ENCODE measurements around the gene RNU5B-1. TPM values are rescaled to one million over a fixed set of nuclear protein-coding genes. Genes with fewer than 3 reads are reported as not detected.
A peak's percentile ranks its signal among the peaks of the same experiment; 100 is the strongest.

The RNU5B-1 gene
- total and polyA plus RNA-seq, 9 of the 15 experiments (the other 6 are each of a cell fraction or from before 2014, with no cell fraction given): 14.2 TPM; not detected in 8

DNA sequence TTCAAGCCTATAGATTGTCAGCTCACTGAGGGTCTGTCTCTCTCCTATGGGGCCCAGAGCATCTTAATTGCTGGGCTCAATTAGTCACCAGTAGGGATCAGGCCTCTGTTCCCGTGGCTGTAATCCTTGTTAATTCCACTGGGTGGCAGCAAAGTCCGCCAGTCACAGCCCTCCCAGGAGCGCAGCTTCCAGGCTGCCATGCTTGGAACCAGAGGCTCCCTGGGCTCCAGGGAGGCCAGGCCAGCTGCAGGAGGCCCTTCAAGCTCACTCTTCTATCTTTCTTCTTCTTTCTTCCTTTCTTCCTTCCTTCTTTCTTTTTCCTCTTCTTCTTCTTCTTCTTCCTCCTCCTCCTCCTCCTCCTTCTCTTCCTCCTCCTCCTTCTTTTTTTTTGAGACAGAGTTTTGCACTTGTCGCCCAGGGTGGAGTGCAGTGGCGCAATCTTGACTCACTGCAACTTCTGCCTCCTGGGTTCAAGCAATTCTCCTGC, 14.4 kb downstream of the RNU5B-1 start (continued):
- TF ChIP-seq, protein P1, sequence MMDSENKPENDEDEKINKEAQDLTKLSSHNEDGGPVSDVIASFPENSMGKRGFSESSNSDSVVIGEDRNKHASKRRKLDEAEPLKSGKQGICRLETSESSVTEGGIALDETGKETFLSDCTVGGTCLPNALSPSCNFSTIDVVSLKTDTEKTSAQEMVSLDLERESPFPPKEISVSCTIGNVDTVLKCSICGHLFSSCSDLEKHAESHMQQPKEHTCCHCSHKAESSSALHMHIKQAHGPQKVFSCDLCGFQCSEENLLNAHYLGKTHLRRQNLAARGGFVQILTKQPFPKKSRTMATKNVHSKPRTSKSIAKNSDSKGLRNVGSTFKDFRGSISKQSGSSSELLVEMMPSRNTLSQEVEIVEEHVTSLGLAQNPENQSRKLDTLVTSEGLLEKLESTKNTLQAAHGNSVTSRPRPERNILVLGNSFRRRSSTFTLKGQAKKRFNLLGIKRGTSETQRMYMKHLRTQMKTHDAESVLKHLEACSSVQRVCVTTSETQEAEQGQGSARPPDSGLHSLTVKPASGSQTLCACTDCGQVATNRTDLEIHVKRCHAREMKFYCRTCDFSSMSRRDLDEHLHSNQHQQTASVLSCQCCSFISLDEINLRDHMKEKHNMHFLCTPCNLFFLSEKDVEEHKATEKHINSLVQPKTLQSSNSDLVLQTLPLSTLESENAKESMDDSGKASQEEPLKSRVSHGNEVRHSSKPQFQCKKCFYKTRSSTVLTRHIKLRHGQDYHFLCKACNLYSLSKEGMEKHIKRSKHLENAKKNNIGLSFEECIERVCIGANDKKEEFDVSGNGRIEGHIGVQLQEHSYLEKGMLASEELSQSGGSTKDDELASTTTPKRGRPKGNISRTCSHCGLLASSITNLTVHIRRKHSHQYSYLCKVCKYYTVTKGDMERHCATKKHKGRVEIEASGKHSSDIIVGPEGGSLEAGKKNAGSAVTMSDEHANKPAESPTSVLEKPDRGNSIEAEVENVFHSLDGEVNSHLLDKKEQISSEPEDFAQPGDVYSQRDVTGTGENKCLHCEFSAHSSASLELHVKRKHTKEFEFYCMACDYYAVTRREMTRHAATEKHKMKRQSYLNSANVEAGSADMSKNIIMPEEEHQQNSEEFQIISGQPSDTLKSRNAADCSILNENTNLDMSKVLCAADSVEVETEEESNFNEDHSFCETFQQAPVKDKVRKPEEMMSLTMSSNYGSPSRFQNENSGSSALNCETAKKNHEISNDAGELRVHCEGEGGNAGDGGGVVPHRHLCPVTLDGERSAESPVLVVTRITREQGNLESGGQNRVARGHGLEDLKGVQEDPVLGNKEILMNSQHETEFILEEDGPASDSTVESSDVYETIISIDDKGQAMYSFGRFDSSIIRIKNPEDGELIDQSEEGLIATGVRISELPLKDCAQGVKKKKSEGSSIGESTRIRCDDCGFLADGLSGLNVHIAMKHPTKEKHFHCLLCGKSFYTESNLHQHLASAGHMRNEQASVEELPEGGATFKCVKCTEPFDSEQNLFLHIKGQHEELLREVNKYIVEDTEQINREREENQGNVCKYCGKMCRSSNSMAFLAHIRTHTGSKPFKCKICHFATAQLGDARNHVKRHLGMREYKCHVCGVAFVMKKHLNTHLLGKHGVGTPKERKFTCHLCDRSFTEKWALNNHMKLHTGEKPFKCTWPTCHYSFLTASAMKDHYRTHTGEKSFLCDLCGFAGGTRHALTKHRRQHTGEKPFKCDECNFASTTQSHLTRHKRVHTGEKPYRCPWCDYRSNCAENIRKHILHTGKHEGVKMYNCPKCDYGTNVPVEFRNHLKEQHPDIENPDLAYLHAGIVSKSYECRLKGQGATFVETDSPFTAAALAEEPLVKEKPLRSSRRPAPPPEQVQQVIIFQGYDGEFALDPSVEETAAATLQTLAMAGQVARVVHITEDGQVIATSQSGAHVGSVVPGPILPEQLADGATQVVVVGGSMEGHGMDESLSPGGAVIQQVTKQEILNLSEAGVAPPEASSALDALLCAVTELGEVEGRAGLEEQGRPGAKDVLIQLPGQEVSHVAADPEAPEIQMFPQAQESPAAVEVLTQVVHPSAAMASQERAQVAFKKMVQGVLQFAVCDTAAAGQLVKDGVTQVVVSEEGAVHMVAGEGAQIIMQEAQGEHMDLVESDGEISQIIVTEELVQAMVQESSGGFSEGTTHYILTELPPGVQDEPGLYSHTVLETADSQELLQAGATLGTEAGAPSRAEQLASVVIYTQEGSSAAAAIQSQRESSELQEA (IDR thresholded peaks at IDR 0.05; ENCODE audit: low read depth): 0 out of 2 replicates have a peak, but pooled peaks have one; percentile 23
- TF ChIP-seq YY1 (IDR thresholded peaks at IDR 0.05; ENCODE audit: borderline replicate concordance in 1 of 3, control insufficient read depth in 1 of 3, extremely low read depth in 1 of 3, insufficient read depth in 3 of 3, insufficient read length in 1 of 3, insufficient replicate concordance in 2 of 3, low read depth in 1 of 3, low read length in 2 of 3) (peak in 2 of 3 experiments; percentile 74 to 78), GABPB1 (CRISPR knock-in tag; IDR thresholded peaks at IDR 0.05) (0 out of 2 replicates have a peak, but pooled peaks have one; percentile 31), TBL1XR1 (IDR thresholded peaks at IDR 0.05; ENCODE audit: low read length in 2 of 2) (0 out of 4 replicates have a peak, but pooled peaks of 1 of the 2 experiments have one; percentile 32), DACH1 (IDR thresholded peaks at IDR 0.05; ENCODE audit: partially characterized antibody) (peak; percentile 25), CEBPB (tag; IDR thresholded peaks at IDR 0.05) (peak; percentile 69; the same call in 1 of the 2 replicates), ZNF384 (IDR thresholded peaks at IDR 0.05; ENCODE audit: low read depth, low read length) (0 out of 2 replicates have a peak, but pooled peaks have one; percentile 22), SP2 (IDR thresholded peaks at IDR 0.05; ENCODE audit: extremely low read depth, low read depth, low read length, poor library complexity, severe bottlenecking) (no peak), ZNF24 (IDR thresholded peaks at IDR 0.05) (0 out of 2 replicates have a peak, but pooled peaks have one; percentile 7)
- TF ChIP-seq, protein P2, sequence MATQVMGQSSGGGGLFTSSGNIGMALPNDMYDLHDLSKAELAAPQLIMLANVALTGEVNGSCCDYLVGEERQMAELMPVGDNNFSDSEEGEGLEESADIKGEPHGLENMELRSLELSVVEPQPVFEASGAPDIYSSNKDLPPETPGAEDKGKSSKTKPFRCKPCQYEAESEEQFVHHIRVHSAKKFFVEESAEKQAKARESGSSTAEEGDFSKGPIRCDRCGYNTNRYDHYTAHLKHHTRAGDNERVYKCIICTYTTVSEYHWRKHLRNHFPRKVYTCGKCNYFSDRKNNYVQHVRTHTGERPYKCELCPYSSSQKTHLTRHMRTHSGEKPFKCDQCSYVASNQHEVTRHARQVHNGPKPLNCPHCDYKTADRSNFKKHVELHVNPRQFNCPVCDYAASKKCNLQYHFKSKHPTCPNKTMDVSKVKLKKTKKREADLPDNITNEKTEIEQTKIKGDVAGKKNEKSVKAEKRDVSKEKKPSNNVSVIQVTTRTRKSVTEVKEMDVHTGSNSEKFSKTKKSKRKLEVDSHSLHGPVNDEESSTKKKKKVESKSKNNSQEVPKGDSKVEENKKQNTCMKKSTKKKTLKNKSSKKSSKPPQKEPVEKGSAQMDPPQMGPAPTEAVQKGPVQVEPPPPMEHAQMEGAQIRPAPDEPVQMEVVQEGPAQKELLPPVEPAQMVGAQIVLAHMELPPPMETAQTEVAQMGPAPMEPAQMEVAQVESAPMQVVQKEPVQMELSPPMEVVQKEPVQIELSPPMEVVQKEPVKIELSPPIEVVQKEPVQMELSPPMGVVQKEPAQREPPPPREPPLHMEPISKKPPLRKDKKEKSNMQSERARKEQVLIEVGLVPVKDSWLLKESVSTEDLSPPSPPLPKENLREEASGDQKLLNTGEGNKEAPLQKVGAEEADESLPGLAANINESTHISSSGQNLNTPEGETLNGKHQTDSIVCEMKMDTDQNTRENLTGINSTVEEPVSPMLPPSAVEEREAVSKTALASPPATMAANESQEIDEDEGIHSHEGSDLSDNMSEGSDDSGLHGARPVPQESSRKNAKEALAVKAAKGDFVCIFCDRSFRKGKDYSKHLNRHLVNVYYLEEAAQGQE (IDR thresholded peaks at IDR 0.05; ENCODE audit: borderline replicate concordance): peak; percentile 92
- TF ChIP-seq, protein P2 (CRISPR knock-in tag; IDR thresholded peaks at IDR 0.05; ENCODE audit: low read depth): no peak

All from K562 (cell line).